Measurements from ENCODE around the gene ERAP2.
"Not testable (repeated sequence)": the region's sequence is repeated elsewhere in the genome, so short reads cannot be mapped to it uniquely, and the experiment has no call there.

The ERAP2 gene, protein sequence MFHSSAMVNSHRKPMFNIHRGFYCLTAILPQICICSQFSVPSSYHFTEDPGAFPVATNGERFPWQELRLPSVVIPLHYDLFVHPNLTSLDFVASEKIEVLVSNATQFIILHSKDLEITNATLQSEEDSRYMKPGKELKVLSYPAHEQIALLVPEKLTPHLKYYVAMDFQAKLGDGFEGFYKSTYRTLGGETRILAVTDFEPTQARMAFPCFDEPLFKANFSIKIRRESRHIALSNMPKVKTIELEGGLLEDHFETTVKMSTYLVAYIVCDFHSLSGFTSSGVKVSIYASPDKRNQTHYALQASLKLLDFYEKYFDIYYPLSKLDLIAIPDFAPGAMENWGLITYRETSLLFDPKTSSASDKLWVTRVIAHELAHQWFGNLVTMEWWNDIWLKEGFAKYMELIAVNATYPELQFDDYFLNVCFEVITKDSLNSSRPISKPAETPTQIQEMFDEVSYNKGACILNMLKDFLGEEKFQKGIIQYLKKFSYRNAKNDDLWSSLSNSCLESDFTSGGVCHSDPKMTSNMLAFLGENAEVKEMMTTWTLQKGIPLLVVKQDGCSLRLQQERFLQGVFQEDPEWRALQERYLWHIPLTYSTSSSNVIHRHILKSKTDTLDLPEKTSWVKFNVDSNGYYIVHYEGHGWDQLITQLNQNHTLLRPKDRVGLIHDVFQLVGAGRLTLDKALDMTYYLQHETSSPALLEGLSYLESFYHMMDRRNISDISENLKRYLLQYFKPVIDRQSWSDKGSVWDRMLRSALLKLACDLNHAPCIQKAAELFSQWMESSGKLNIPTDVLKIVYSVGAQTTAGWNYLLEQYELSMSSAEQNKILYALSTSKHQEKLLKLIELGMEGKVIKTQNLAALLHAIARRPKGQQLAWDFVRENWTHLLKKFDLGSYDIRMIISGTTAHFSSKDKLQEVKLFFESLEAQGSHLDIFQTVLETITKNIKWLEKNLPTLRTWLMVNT

DNA sequence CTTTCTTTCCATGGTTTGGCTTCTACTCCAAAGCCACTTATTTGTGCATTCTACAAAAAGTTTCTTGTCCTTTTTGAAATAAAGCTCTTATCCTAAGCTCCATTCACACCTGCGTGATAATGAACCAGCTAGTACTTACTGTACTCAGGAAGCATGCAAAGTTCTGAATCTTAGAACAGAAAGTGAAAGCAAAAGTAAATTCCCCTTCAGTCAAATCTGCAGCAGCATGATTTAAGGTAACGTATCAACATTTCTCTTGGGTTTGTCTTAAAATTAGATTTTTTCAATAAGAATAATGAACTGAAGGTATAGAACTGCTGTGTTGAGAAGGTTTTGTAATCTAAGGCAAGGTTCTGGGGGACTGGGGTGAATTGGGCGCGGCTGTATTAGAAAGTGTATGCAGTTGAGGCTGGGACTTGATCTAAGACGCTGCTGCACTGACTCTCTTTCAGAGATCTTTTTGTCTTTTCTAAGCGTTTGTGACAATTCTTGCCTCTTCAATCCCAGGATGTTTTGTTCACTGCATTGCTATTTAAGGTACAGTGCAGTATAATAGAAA lies at the start of gene ERAP2:
Gene ERAP2 (plus strand): TSS at position 209 of the 559 bp plus-strand sequence. CDS start 3,186 bp downstream, outside the sequence.
- DNase-seq (ENCODE audit: low read depth): no peak

DNA sequence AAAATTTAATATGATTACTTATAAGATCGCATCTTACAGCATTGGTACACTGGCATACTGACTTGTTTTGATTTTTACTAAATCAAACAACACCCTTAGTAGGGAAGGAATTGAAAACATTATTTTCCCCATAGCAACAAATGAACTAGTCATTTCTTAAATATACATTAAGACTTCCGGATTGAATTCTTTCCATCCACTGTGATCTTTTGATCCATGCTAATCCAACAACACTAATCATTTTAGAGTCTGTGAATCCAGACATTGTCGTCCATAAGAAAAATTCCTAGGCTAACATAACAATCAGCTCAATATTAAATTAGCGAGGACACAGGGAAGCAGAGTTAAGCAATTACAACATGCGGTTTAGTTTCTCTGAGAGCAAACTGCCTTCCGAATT lies 47.0 kb upstream of the ERAP2 start:
- no peak for DNase-seq (ENCODE audit: low read depth)

DNA sequence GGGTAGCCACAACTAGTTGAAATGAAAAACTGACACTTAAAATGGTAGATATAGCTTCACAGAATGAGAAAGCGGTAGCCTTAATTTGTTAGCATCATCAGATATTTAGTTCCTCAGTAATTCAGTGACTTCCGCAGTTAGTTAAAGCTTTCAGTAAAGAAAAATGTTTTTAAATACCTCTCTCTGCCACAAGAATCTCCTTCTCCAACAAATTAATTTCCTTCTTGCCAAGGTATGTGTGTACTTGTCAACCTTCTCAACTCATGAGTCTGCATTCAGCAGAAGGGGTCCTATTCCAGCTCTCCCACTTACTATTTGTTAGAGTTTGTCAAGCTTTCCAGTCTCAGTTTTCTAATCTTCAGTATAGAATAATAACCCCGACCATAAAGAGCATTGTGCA lies 42.3 kb upstream of the ERAP2 start:
- DNase-seq (ENCODE audit: low read depth): no peak

DNA sequence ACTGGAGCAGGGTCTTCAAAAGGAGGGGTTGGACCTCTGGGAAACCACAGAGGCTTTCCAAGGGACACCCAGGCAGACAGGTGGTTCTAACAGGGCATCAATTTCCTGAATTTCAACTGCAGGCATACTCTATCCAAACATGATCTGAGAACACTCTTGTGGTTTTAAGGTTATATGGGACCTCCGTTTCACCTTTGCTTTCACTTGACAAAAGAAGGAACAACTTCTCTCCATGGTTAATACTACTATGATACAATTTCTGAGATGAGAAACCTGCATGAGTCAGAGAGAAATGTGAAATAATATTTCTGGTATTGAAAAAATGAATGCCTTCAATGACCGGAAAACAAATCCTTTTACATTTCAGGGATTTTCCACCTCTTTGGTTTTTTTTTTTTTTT lies 40.5 kb upstream of the ERAP2 start:
- DNase-seq (ENCODE audit: low read depth): no peak

DNA sequence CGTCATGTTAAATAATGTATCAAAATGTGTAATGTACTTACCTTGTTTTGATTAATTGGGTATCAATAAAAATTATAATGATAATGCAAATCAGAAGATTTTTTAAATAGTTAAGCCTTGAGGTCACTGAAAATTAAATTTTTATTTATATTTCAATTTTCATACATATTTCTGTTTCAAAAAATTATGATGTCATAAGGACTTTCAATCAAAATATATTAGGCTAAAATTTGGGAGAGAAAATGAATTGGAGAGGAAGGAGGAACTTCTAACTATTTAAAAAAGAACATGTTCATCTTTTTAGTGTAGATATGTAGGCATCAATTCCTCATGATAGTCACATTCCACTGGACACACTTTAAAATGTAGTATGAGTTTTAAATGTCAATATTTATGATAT lies 39.5 kb upstream of the ERAP2 start:
- no peak for DNase-seq (ENCODE audit: low read depth)

DNA sequence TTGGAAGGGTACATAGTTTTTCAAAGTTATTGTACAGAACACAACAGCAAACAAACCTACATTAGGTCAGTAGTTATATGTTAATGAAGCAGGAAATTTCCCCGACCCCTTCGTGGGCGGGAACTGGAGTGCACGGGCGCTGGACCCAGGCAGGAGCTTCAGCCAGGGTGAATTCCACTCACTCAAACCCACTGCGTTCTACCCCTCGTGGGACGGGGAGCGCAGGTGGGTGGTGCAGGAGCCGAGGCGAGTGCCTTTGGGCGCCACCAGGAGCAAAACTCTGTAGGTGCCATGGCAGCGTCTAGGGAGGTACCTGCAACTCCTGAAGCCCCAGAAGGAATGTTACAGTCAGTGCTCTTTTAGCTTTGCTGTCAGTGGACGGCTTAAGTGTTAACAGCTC lies 39.0 kb upstream of the ERAP2 start:
- no peak for DNase-seq (ENCODE audit: low read depth)

DNA sequence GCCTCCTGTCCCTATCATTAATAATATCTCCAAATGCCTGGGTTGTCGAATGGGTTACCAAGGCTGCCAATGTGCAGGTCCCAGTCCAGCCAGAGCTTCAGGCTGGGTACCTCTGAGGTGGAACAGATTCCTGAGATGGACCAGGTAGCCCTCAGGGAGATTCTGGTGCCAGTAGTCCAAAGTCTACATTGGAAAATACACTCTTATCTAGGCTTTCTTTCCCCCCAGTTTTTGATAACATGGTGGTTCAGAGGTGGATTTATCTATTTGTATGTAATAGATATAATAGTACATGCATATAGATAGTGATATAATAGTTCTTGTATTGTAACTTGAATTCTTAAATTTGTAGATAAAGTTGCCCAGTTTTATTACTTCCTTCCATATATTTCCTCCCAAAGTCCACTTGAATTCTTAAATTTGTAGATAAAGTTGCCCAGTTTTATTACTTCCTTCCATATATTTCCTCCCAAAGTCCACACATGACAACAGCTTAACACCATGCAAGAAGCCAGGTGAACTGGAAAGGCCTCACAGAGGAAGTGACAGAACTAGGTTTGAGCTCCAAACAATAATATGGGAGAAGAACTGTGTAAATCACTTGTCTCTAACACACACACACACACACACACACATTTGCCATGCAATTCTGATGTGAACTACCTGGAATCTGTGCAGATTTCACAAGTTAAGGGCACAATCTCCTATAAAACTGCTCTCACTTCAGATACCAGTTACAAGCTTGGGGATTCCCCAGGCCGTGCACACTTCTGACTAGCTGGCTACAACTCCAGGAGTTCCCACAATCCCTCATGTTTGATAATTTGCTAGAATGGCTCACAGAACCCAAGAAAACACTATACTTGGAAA lies 37.9 kb upstream of the ERAP2 start:
- DNase-seq (ENCODE audit: low read depth): no peak

DNA sequence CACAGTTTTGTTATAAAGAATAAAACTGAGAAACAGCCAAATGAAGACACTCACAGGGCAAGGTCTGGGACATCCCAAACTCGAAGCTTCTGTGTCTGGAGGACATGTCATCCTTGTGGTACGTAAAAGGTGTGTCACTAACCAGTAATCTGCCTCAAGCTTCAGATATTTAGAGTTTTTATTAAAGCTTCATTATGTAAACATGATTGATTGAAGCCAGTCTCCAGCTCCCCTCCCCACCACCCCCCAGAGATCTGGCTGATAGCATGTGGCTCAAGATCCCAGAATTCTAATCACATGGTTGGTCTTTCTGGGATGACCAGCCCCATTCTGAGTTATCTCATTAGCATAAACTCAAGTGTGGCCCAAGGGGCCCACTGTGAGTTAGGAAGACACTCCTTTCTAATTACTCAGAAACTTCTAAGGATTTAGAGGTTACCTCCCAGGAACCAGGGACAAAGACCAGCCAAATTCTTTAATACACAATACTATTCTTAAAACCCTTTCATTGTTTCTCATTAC lies 37.2 kb upstream of the ERAP2 start:
- no peak for DNase-seq (ENCODE audit: low read depth)

DNA sequence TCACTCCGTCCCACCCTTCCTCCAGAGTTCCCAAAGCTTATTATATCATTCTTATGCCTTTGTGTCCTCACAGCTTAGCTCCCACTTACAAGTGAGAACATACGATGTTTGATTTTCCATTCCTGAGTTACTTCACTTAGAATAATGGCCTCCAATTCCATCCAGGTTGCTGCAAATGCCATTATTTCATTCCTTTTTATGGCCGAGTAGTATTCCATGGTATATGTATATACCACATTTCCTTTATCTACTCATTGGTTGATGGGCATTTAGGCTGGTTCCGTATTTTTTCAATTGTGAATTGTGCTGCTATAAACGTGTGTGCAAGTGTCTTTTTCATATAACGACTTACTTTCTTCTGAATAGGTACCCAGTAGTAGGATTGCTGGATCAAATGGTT lies 34.4 kb upstream of the ERAP2 start:
- not testable (repeated sequence) for DNase-seq (ENCODE audit: low read depth)

DNA sequence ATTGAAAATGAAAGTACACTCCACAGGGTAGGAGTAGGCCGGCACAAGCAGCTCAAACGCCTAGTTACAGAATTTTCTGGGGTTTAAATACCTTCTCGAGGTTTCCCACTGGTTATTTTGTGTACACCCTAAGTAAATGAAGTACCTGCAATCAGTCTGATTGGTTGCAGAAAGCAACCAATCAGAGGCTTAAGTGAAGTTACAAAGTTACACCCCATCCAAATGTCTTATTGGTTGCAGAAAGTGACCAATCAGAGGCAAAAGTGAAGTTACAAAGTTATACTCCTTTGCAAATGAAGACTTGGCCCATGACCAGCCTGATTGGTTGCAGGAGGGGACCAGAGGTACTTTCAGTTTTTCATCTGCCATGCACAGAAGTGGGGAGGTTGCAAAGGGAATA lies 33.2 kb upstream of the ERAP2 start:
- DNase-seq (ENCODE audit: low read depth): no peak

DNA sequence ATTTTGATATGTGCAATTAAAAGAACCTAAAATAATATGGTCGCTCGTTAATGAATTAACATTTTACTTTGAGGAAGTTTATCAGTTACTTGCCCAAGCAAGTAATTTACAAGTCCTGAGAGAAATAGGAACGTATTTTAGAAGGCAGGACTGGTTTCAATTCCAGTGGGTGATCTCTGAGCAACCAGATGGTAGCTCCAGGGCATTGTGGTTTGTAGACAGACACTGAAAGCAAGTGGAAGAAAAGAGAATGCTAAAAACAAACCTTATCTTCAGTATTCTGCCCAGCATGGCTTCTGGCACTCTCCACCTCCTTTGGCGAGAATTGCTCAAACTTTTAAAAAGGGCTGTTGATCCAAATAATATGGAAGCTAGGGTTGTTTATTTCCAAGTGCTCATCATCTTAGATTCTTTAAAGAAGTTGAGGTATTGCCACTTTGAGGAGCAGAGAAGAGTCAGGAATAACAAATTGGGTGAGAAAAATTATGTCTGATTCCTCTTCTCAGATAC lies 31.8 kb upstream of the ERAP2 start:
- DNase-seq (ENCODE audit: low read depth): no peak

DNA sequence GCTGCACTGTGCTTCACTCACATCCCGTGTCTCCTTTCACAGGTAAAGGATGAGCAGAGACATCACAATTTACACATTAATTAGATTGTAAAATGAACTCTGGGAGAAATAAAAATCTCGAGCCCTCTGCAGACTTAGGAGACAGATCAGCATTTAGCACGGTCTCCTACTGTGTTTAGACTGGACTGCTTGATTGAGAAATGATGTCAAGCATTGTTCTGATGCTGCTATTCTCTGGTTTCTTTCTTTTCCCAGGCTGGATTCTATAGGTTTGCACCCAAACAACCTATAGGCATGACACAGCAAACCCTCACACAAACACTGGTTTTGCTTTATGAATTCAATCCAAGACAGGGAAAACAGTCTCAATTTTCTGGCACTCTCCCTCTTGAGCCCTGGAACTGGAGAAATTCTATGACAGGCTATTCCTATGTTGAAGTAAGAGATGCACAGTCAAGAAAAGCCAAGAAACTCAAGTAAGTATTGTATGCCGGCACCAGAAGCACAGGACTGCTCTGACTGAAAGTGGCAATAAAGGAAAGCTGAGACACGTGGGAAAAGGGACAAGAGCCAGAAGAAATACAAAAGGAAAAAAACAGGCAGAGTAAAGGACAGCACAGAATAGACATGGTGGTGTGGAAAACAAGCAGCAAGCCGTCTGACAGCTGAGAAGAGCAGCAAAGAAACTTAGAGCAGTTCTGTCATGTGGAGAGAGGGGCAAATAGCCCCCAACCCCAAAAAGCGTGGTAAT lies 24.8 kb upstream of the ERAP2 start:
- DNase-seq (ENCODE audit: low read depth): no peak

DNA sequence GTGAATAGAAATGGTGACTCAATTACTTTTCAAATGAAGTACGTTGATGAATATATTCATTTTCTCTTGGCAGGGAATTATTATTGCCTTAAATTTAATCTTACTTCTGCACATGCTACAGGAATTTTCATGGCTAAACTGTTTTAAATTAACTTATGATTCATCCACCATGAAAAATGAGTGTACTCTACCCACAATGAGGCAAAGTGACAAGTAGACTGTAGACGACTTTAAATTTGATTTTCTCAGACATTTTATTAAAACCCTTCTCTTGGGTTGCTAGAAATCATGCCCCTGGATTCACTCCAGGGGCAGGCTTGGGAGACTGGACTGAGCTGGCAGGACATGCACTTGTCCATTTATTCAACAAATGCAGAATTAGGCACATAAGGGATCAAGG lies 23.5 kb upstream of the ERAP2 start:
- DNase-seq (ENCODE audit: low read depth): no peak

DNA sequence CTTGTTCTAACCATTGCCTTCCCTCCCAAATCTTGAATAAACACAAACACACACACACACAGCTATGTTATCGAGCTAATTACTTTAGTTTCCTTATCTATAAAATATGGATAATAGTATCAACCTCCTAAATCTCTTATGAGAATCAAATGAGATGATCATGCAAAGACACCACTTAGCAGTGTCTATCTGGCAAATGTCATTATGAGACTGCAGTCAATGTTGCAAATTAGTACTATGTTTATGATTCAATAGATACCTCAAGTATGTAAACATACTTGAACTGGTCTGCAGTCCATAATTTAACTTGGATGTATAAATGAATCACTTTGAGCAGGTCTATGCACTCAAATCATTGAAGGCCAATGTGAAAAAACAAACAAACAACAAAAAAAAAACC lies 22.2 kb upstream of the ERAP2 start:
- DNase-seq (ENCODE audit: low read depth): no peak

DNA sequence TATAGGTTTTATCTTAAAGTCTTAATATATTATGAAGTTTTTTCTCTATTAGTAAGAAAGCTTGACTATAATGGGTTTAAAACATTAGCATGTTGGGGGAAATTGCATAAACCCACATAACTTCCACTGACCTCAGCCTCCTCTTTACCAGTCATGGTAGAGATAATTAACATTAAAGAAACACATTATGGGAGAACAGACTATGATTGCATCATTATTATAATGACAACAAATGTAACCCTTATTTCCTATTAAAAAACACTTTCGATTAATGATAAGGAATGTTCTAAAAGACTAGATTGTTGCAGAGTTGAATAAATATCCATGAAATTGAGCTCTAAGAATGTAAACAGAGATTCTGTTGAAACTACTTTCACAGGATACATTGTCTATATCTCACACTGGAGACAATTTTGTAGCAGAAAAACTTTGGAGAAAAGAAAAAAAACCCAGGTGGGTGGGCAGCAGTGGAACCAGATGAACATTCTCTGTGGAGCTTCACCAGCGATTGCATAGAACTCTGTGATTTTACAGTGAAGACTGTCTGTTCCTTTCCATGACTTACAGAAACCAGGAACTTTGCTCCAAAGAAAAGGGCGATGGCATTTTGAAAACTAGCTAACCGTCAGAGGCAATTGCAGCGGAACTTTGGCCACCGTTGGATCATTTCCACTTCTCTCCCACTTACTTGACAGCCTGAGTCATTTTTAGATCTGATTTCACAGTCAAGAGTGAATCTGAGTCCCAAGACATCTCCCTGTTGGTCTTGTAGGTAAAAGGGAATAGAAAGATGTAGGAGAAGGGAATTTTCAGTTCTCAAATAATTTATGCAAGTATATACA lies 21.0 kb upstream of the ERAP2 start:
- DNase-seq (ENCODE audit: low read depth): no peak

DNA sequence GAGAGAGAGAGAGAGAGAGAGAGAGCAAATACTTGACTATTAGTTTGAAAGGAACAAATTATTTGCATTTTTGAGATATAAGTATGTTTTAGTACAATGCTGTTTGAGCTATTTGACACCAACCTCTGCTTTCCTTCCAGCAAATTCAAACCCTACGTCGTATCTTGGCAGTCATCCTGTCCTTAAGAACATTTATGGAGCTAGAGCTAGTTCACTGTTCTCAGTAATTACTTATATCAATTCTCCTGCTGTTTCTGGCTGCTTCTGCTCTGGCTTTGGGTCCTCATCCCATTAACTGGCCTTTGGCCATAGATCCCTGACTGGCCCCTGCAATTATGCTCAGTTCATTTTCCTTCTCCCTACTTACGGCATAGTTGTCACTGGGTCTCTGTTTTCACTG lies 19.9 kb upstream of the ERAP2 start:
- DNase-seq (ENCODE audit: low read depth): no peak

DNA sequence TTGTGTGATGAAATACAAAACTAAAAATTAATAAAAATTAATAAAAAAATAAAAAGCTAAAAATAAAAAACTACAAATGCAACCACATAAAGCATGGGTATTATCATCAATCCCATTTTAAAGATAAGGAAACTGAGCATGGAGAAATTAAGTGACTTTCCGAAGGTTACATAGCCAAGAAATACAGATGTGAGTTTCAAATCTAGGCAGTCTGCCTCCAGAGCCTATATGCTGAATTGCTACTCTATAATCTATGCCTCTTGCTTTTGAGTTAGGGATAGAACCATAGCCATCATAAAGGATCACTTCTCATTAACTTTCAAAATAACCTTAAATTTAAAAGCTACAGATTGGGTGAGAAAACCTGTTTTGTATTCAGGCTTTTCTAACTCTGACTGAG lies 18.8 kb upstream of the ERAP2 start:
- no peak for DNase-seq (ENCODE audit: low read depth)

DNA sequence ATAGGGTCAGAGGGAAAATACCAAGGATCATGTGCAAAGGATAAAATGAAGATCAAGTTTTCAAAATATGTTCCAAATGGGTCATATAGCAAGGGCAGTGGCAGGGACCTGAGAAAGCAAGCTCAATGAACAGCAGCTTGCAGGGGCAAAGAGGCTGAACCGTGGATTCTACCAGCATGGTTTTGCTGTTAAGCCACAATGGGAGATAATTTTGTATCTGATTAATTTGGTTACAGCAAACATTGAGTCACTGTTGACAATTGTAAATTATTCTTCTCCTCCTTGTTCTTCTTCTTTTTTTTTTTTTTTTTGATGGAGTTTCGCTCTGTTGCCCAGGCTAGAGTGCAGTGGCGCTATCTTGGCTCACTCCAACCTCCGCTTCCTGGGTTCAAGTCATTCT lies 18.4 kb upstream of the ERAP2 start:
- DNase-seq (ENCODE audit: low read depth): no peak

DNA sequence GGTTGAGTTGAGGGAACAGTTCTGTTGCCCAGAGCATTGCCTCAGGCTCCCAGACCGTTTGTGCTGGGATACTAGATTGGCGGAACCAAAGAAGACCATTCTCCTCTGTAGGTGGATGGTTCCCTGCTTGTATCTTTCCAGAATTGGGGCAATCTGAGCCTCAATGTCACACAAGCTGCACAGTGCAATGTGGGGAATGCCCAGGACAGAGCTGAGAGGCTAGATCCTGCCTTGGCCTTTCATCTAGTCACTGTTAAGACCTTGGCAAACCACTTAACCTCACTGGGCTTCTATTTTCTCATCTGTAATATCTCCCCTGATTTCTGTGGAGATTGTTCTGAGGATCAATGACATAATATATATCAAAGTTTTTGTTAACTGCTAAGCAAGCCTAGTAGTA lies 16.9 kb upstream of the ERAP2 start:
- no peak for DNase-seq (ENCODE audit: low read depth)

DNA sequence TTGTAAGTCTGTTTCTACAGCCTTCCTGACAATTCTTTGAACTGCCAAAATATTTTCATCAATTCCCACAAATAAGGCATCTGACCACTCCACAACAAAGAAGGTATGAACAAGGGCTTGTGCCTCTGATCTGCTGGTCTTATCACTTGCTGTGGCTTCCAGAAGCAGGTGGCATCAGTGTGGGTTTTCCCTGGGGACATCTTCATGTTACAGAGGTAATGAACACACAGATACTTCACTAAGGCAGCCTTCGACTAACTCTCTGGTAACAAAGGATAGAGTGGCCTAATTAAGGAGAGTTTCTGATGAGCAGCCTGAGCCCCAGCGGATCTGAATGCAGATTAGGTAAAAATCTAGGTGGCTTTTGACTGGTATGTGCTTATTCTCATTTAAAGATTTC lies 15.2 kb upstream of the ERAP2 start:
- no peak for DNase-seq (ENCODE audit: low read depth)

All from stimulated activated CD8-positive, alpha-beta memory T cell treated with anti-CD3 and anti-CD28 coated beads, Interleukin-12 subunit alpha, Interleukin-12 subunit beta, amount 100 ng/mL, for 1 hour (primary cell).